Karpas-422 (cell line): ENCODE data around the gene LAMA3. TPM values are rescaled to one million over a fixed set of nuclear protein-coding genes. Genes with fewer than 3 reads are reported as not detected.

Source experiments
- DNase-seq: peaks from one replicate; pipeline ENCODE4 v3.0.0-alpha.2; 2015
- H2AFZ ChIP-seq: fragments of 200-600 bp; sonication (generic); 2 replicates; pipeline ENCODE4 v1.6.1; 2014; ENCODE audit warnings: antibody characterized with exemption, low read length, mixed read lengths
- H3K27ac ChIP-seq: fragments of 200-600 bp; sonication (generic); 2 replicates; pipeline ENCODE4 v1.5.1; 2014; ENCODE audit warnings: mild to moderate bottlenecking, low read length, moderate library complexity
- H3K27me3 ChIP-seq: fragments of 200-600 bp; sonication (generic); 2 replicates; pipeline ENCODE4 v1.6.1; 2014; ENCODE audit warnings: low read length, mixed read lengths
- H3K36me3 ChIP-seq: fragments of 200-600 bp; sonication (generic); 2 replicates; pipeline ENCODE4 v1.6.1; 2014; ENCODE audit warnings: low read length, mixed read lengths; ENCODE audit not compliant: insufficient read depth
- H3K4me1 ChIP-seq: fragments of 200-600 bp; sonication (generic); 2 replicates; pipeline ENCODE4 v1.6.1; 2014; ENCODE audit warnings: mild to moderate bottlenecking, low read length, mixed read lengths
- H3K4me2 ChIP-seq: fragments of 200-600 bp; sonication (generic); 2 replicates; pipeline ENCODE4 v1.6.1; 2014; ENCODE audit warnings: low read length, low read depth, mild to moderate bottlenecking; ENCODE audit not compliant: poor library complexity, severe bottlenecking
- H3K4me3 ChIP-seq: fragments of 200-600 bp; sonication (generic); 2 replicates; pipeline ENCODE4 v1.5.1; 2014; ENCODE audit warnings: mild to moderate bottlenecking, antibody characterized with exemption, low read length, mixed read lengths
- H3K79me2 ChIP-seq: fragments of 200-600 bp; sonication (generic); 2 replicates; pipeline ENCODE4 v1.6.1; 2014; ENCODE audit warnings: mild to moderate bottlenecking, low read length, mixed read lengths
- H3K9ac ChIP-seq: fragments of 200-600 bp; sonication (generic); 2 replicates; pipeline ENCODE4 v1.6.0; 2014; ENCODE audit warnings: low read length
- H3K9me2 ChIP-seq: fragments of 200-600 bp; sonication (generic), shearing (Covaris generic); replicated peaks from 2 replicates; pipeline ENCODE4 v1.6.0; 2014; ENCODE audit warnings: mild to moderate bottlenecking, low read length, moderate library complexity; ENCODE audit not compliant: insufficient read depth
- H3K9me3 ChIP-seq: fragments of 300-700, 200-600 bp; sonication (generic); 2 replicates; pipeline ENCODE4 v1.6.1; 2014; ENCODE audit warnings: low read length, mixed read lengths
- H4K20me1 ChIP-seq: fragments of 200-600 bp; sonication (generic); 2 replicates; pipeline ENCODE4 v1.6.1; 2014; ENCODE audit warnings: mild to moderate bottlenecking, antibody characterized with exemption, low read length, low read depth; ENCODE audit not compliant: insufficient read depth
- total RNA-seq: library from RNA; depleted of rRNA; stranded (reverse); fragments of >200 nt; shearing (Covaris generic); gene quantifications from 2 replicates; pipeline ENCODE4 v1.2.3, GENCODE V29; 2014; ENCODE audit warnings: low replicate concordance

The LAMA3 gene
- total RNA-seq, 1 experiment from 2014 or later = not detected

- Histone ChIP-seq H3K79me2 (no peaks in the 10 kb centered on the region), H4K20me1 (no peaks in the 10 kb centered on the region), H3K27me3 (no peaks in the 10 kb centered on the region), H3K9ac (no peak overlapping the region), H2AFZ (no peak overlapping the region), H3K9me3 (no peaks in the 10 kb centered on the region), H3K4me3 (no peak overlapping the region), H3K36me3 (no peaks in the 10 kb centered on the region), H3K4me1 (no peaks in the 10 kb centered on the region), H3K4me2 (no peak overlapping the region), H3K9me2 (no peaks in the 10 kb centered on the region), H3K27ac (no peak overlapping the region)
- no peak for DNase-seq
Observed at GRCh38 chr18:23880931-23881617, 191.8 kb downstream of the LAMA3 start.

GRCh38 chr18:23881778-23882177, 192.5 kb downstream of the LAMA3 start:
- Histone ChIP-seq H3K79me2 (no peaks in the 10 kb centered on the region), H3K36me3 (no peaks in the 10 kb centered on the region), H3K4me1 (no peaks in the 10 kb centered on the region), H2AFZ (no peak overlapping the region), H4K20me1 (no peaks in the 10 kb centered on the region), H3K9me2 (no peaks in the 10 kb centered on the region), H3K4me2 (no peak overlapping the region), H3K9me3 (no peaks in the 10 kb centered on the region), H3K9ac (no peak overlapping the region), H3K4me3 (no peak overlapping the region), H3K27ac (no peak overlapping the region), H3K27me3 (no peaks in the 10 kb centered on the region)
- DNase-seq = no peak

GRCh38 chr18:23882616-23883276, 193.5 kb downstream of the LAMA3 start:
- no peak for DNase-seq
- Histone ChIP-seq H3K4me1 (no peaks in the 10 kb centered on the region), H3K27me3 (no peaks in the 10 kb centered on the region), H3K9me2 (no peaks in the 10 kb centered on the region), H4K20me1 (no peaks in the 10 kb centered on the region), H3K4me2 (no peak overlapping the region), H2AFZ (no peak overlapping the region), H3K27ac (no peak overlapping the region), H3K79me2 (no peaks in the 10 kb centered on the region), H3K9me3 (no peaks in the 10 kb centered on the region), H3K4me3 (no peak overlapping the region), H3K36me3 (no peaks in the 10 kb centered on the region), H3K9ac (no peak overlapping the region)

GRCh38 chr18:23883277-23883790, 194.1 kb downstream of the LAMA3 start:
- Histone ChIP-seq H3K36me3 (no peaks in the 10 kb centered on the region), H3K4me2 (no peak overlapping the region), H2AFZ (no peak overlapping the region), H3K4me1 (no peaks in the 10 kb centered on the region), H3K9ac (no peak overlapping the region), H3K4me3 (no peak overlapping the region), H3K9me3 (no peaks in the 10 kb centered on the region), H4K20me1 (no peaks in the 10 kb centered on the region), H3K27me3 (no peaks in the 10 kb centered on the region), H3K27ac (no peak overlapping the region), H3K9me2 (no peaks in the 10 kb centered on the region), H3K79me2 (no peaks in the 10 kb centered on the region)
- no peak for DNase-seq

DNA sequence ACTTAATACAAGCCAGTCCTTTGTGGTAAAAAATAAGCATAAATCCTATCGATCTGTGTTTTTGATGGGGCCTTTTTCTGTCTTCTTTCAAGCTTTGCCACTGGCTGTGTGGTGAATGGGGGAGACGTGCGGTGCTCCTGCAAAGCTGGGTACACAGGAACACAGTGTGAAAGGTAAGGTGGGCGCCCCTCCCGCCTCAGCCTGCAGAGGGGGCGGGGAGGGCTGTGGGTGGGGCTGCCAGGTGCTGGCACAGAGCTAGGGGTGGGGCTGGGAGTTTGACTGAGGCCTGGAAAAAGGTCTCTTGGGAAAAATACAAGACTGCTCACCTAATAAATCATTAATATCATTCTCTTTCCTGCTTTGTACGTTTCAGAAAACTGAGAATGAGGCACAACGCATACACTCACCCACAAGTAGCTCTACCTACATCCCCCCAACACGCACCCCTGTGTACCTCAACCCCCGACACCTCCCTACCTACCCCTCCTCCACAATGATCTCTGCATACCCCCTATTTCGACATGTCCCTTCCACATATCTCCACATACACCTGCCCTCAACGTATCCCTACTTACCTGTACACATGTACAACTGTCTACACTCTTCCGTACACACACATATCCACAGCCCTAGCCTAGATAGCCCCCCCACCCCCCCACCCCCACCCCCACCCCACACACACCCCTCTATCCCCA, 195.6 kb downstream of the LAMA3 start:
- H3K9me2 ChIP-seq = no peaks in the 10 kb centered on the region
- DNase-seq = no peak
- no peak overlapping the region for H3K9ac ChIP-seq
- H3K27ac ChIP-seq = no peak overlapping the region
- no peaks in the 10 kb centered on the region for H3K79me2 ChIP-seq
- H2AFZ ChIP-seq = no peak overlapping the region
- no peak overlapping the region for H3K4me2 ChIP-seq
- no peaks in the 10 kb centered on the region for H3K4me1 ChIP-seq
- H3K9me3 ChIP-seq = no peaks in the 10 kb centered on the region
- H3K27me3 ChIP-seq = no peaks in the 10 kb centered on the region
- H4K20me1 ChIP-seq = no peaks in the 10 kb centered on the region
- H3K4me3 ChIP-seq = no peak overlapping the region
- no peaks in the 10 kb centered on the region for H3K36me3 ChIP-seq

DNA sequence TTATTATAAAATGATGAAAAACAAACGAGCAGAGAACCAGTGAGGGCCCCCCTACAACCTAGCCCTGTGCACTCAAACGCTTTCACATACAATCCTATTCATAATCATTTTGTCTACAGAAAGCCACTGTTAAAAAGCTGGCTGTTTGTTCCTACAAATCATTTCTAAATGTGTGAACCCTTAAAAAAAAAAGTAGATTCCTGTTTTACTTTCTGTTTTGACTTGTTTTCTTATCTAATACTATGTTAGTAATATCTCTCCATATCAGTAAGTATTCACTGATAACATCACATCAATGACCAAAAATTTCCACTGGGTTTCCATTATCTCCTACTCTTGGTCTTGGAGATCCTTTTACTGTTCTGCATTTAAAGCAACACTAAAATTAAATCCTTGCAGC, 196.5 kb downstream of the LAMA3 start:
- Histone ChIP-seq H2AFZ (no peak overlapping the region), H3K9me2 (no peaks in the 10 kb centered on the region), H3K27ac (no peak overlapping the region)

GRCh38 chr18:23887035-23887434, 197.8 kb downstream of the LAMA3 start:
- Histone ChIP-seq H3K9ac (no peak overlapping the region), H3K79me2 (no peaks in the 10 kb centered on the region), H3K27ac (no peak overlapping the region), H3K36me3 (no peaks in the 10 kb centered on the region), H4K20me1 (no peaks in the 10 kb centered on the region), H3K4me2 (no peak overlapping the region), H3K9me2 (no peaks in the 10 kb centered on the region), H3K27me3 (no peaks in the 10 kb centered on the region), H3K4me3 (no peak overlapping the region), H3K9me3 (no peaks in the 10 kb centered on the region), H3K4me1 (no peaks in the 10 kb centered on the region), H2AFZ (no peak overlapping the region)
- DNase-seq = no peak

More for the DNA sequence above, 196.5 kb downstream of the LAMA3 start:
- no peaks in the 10 kb centered on the region for H3K4me1 ChIP-seq
- H3K4me3 ChIP-seq = no peak overlapping the region
- no peaks in the 10 kb centered on the region for H4K20me1 ChIP-seq
- no peaks in the 10 kb centered on the region for H3K36me3 ChIP-seq
- no peaks in the 10 kb centered on the region for H3K79me2 ChIP-seq
- H3K4me2 ChIP-seq = no peak overlapping the region
- H3K9me3 ChIP-seq = no peaks in the 10 kb centered on the region
- H3K9ac ChIP-seq = no peak overlapping the region
- no peak for DNase-seq
- no peaks in the 10 kb centered on the region for H3K27me3 ChIP-seq

DNA sequence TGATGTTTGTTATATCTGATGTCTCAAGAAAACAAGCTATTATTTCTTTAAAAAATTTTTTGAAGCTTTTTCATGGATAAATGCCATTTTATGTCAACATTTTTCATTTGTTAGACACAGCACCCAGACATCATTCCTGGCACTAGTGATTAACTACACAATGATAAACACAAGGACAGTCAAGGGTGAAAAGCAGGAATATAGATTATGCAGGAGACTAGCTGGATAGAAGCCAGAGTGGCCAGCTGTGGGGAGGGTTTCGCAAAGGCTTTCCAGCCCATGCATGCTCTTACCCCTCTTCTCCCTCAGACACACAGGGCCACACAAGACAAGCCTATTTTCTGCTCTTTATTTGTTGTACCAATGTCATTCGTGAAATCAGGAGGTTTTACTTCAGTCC, 198.2 kb downstream of the LAMA3 start:
- DNase-seq = no peak
- Histone ChIP-seq H3K9me3 (no peaks in the 10 kb centered on the region), H2AFZ (no peak overlapping the region), H3K27me3 (no peaks in the 10 kb centered on the region), H3K4me3 (no peak overlapping the region), H3K4me1 (no peaks in the 10 kb centered on the region), H3K27ac (no peak overlapping the region), H3K9me2 (no peaks in the 10 kb centered on the region), H3K36me3 (no peaks in the 10 kb centered on the region), H4K20me1 (no peaks in the 10 kb centered on the region), H3K9ac (no peak overlapping the region), H3K4me2 (no peak overlapping the region), H3K79me2 (no peaks in the 10 kb centered on the region)
